A549 (cell line): Measurements from ENCODE around the gene MAP3K21. TPM values are rescaled to one million over a fixed set of nuclear protein-coding genes. Genes with fewer than 3 reads are reported as not detected.

Experiments used
- ATAC-seq, 2 experiments: fragments of 200-7000 bp in 1 of 2; fragments of >200 bp in 1 of 2; cut with Nextera tagmentation in 1 of 2; cut with Tn5 transposase in 1 of 2; 3 replicates each; pipeline versions ENCODE4 v1.8.0 to v1.9.1; 2018 to 2020; ENCODE audit warnings: mild to moderate bottlenecking in 1 of 2, moderate library complexity in 1 of 2
- CTCF ChIA-PET: fragments of 300-600 bp; sonication (Branson Sonifier 250); formaldehyde crosslinking; extraction: SDS; loops from one replicate; lab custom pipeline; 2021; ENCODE audit warnings: antibody characterized with exemption, inconsistent platforms; lab: Yijun Ruan, JAX
- POLR2A ChIA-PET: fragments of 350-600 bp; formaldehyde crosslinking; extraction: SDS; loops from one replicate; lab custom pipeline; 2021; ENCODE audit warnings: antibody characterized with exemption, inconsistent platforms; lab: Yijun Ruan, JAX
- DNase-seq, 2 experiments: peaks; one replicate each; pipeline versions ENCODE4 v3.0.0 to v3.0.0-alpha.2; 2011 to 2016; ENCODE audit warnings: low read depth in 1 of 2, low spot score in 1 of 2
- FAIRE-seq: peaks from 2 replicates; lab custom pipeline; 2011; peaks lifted over from hg19 to GRCh38; lab: Jason Lieb, UNC
- H3K27ac ChIP-seq, 2 experiments: fragments of >200 bp; sonication (Bioruptor Twin); formaldehyde crosslinking; 3 replicates each; pipeline ENCODE4 v1.5.1; 2016 to 2017
- H3K4me1 ChIP-seq: fragments of >200 bp; sonication (Bioruptor Twin); formaldehyde crosslinking; 3 replicates; pipeline ENCODE4 v1.6.1; 2016
- H3K4me2 ChIP-seq: fragments of >200 bp; sonication (Bioruptor Twin); formaldehyde crosslinking; 3 replicates; pipeline ENCODE4 v1.6.1; 2016
- H3K4me3 ChIP-seq: fragments of >200 bp; sonication (Bioruptor Twin); formaldehyde crosslinking; 3 replicates; pipeline ENCODE4 v1.5.1; 2016
- H3K9me3 ChIP-seq: fragments of >200 bp; sonication (Bioruptor Twin); formaldehyde crosslinking; 3 replicates; pipeline ENCODE4 v1.6.1; 2016
- ATOH8 ChIP-seq: fragments of 250-450 bp; sonication (Bioruptor Pico); IDR thresholded peaks from 2 replicates; pipeline ENCODE4 v1.5.0; 2020; ENCODE audit warnings: low read depth, mild to moderate bottlenecking, moderate library complexity
- BHLHE40 ChIP-seq: IDR thresholded peaks from 2 replicates; pipeline ENCODE4 v1.6.1; 2012; ENCODE audit warnings: low read depth, low read length, inconsistent platforms
- CEBPB ChIP-seq, 2 experiments: fragments of >200 bp in 1 of 2; sonication (Bioruptor Twin) in 1 of 2; formaldehyde crosslinking in 1 of 2; IDR thresholded peaks; 2 replicates each; pipeline ENCODE4 v1.6.1; 2012 to 2016
- CHD2 ChIP-seq: fragments of 150-350 bp; IDR thresholded peaks from 2 replicates; pipeline ENCODE4 v1.6.1; 2014; ENCODE audit warnings: low read length; ENCODE audit not compliant: partially characterized antibody
- E2F6 ChIP-seq: IDR thresholded peaks from 2 replicates; pipeline ENCODE4 v1.6.1; 2012; ENCODE audit warnings: low read depth, borderline replicate concordance
- ELK1 ChIP-seq: fragments of 150-350 bp; IDR thresholded peaks from 2 replicates; pipeline ENCODE4 v1.6.1; 2014; ENCODE audit warnings: low read depth, mild to moderate bottlenecking, low read length
- FOSB ChIP-seq: fragments of 250-450 bp; sonication (Bioruptor Pico); IDR thresholded peaks from 2 replicates; pipeline ENCODE4 v1.5.0; 2020; ENCODE audit warnings: mild to moderate bottlenecking, moderate library complexity
- FOSL2 ChIP-seq, 2 experiments: fragments of 450-650 bp in 1 of 2; fragments of >200 bp in 1 of 2; sonication (Bioruptor Twin) in 1 of 2; formaldehyde crosslinking; IDR thresholded peaks; 2 replicates each; pipeline versions ENCODE4 v1.5.0 to v1.6.1; 2016 to 2020; ENCODE audit warnings: mild to moderate bottlenecking in 1 of 2, moderate library complexity in 1 of 2
- FOXS1 ChIP-seq: fragments of 250-450 bp; sonication (Bioruptor Pico); IDR thresholded peaks from 2 replicates; pipeline ENCODE4 v1.5.0; 2020; ENCODE audit warnings: mild to moderate bottlenecking, moderate library complexity
- HOXB13 ChIP-seq: fragments of 250-450 bp; sonication (Bioruptor Pico); IDR thresholded peaks from 2 replicates; pipeline ENCODE4 v1.5.0; 2020; ENCODE audit warnings: low read depth, mild to moderate bottlenecking, moderate library complexity
- MAFK ChIP-seq: fragments of 450-650 bp; IDR thresholded peaks from 2 replicates; pipeline ENCODE4 v1.6.1; 2014; ENCODE audit not compliant: partially characterized antibody
- NFE2L2 ChIP-seq: fragments of 150-350 bp; conservative IDR thresholded peaks from 2 replicates; pipeline ENCODE4 v1.6.1; 2014; ENCODE audit warnings: low read length
- NPAS2 ChIP-seq: fragments of 250-450 bp; sonication (Bioruptor Pico); IDR thresholded peaks from 2 replicates; pipeline ENCODE4 v1.8.0; 2022; ENCODE audit warnings: mild to moderate bottlenecking, moderate library complexity, borderline replicate concordance
- NR3C1 ChIP-seq: fragments of >200 bp; sonication (Bioruptor Twin); formaldehyde crosslinking; IDR thresholded peaks from 3 replicates; pipeline ENCODE4 v1.6.1; 2017
- PBX3 ChIP-seq: IDR thresholded peaks from 2 replicates; pipeline ENCODE4 v1.6.1; 2012
- RAD21 ChIP-seq, 2 experiments: fragments of >200 bp in 1 of 2; sonication (Bioruptor Twin) in 1 of 2; formaldehyde crosslinking in 1 of 2; IDR thresholded peaks in 1 of 2; conservative IDR thresholded peaks in 1 of 2; 2 replicates in 1 of 2; 3 replicates in 1 of 2; pipeline ENCODE4 v1.6.1; 2012 to 2018; ENCODE audit warnings: inconsistent platforms in 1 of 2
- RNF2 ChIP-seq: fragments of 200-600 bp; sonication (generic); IDR thresholded peaks from 2 replicates; pipeline ENCODE4 v1.6.1; 2016; ENCODE audit warnings: low read depth, mild to moderate bottlenecking, antibody characterized with exemption, moderate library complexity, borderline replicate concordance
- SMC3 ChIP-seq: fragments of >200 bp; sonication (Bioruptor Twin); formaldehyde crosslinking; IDR thresholded peaks from 3 replicates; pipeline ENCODE4 v1.6.1; 2018; ENCODE audit warnings: inconsistent platforms
- TP53 ChIP-seq: fragments of 250-450 bp; sonication (Bioruptor Pico); IDR thresholded peaks from 2 replicates; pipeline ENCODE4 v1.5.0; 2021; ENCODE audit warnings: mild to moderate bottlenecking, moderate library complexity
- ZC3H11A ChIP-seq: fragments of 450-650 bp; IDR thresholded peaks from 2 replicates; pipeline ENCODE4 v1.6.1; 2014; ENCODE audit warnings: antibody characterized with exemption, mild to moderate bottlenecking
- ZFP36 ChIP-seq: fragments of 450-650 bp; IDR thresholded peaks from 2 replicates; pipeline ENCODE4 v1.6.1; 2014; ENCODE audit warnings: borderline replicate concordance; ENCODE audit not compliant: partially characterized antibody
- ZNF302 ChIP-seq: fragments of 250-450 bp; sonication (Bioruptor Pico); IDR thresholded peaks from 2 replicates; pipeline ENCODE4 v1.9.0; 2021; ENCODE audit warnings: inconsistent platforms, mild to moderate bottlenecking, moderate library complexity
- WGBS: methylation state at CpG from one replicate; pipeline ENCODE4 v1.1.6; 2017; ENCODE audit errors: missing lambda C conversion rate; 5-methylcytosine and 5-hydroxymethylcytosine counted together
- polyA plus RNA-seq, 4 experiments: library from polyadenylated mRNA; depleted of rRNA in 3 of 4; stranded (reverse); fragments of >200 nt; fragmentation: RNase III in 1 of 4; extraction: RNeasy Plus Mini Kit Qiagen cat#74134 plus additional on column Dnase treatment in 1 of 4; gene quantifications; 2 replicates in 3 of 4; 3 replicates in 1 of 4; pipeline ENCODE4 v1.2.3, GENCODE V29; 2011 to 2017

The MAP3K21 gene
- polyA plus RNA-seq, 2 of the 4 experiments (the other 2 are of a cell fraction), result 14.4 to 26.9 TPM

- peaks cover 5% of the 10 kb centered on the region; the same call in 1 of the 3 replicates for H3K4me1 ChIP-seq
- ATAC-seq, result no peak
- no peak for TF ChIP-seq ZNF302 (CRISPR knock-in tag)
- peak; percentile 77 for TF ChIP-seq MAFK
- TF ChIP-seq, all 56 proteins: peak for 1
- H3K4me3 ChIP-seq, result no peak overlapping the region
- ChIA-PET CTCF (interaction anchor here (0.6 to 5.6 kb wide), 4 partner anchors 11 to 926 kb away, joined by 3 to 33 read pairs (median 4); no protein-coding TSS in a partner anchor), POLR2A (no interaction called here)
- H3K4me2 ChIP-seq, result no peak overlapping the region
- no peak overlapping the region for H3K27ac ChIP-seq
- no peak for DNase-seq
- WGBS, result 81% methylated on average over 3 of the region's 3 CpGs
- FAIRE-seq, result peak; percentile 63
- H3K9me3 ChIP-seq, result peaks cover 21% of the 10 kb centered on the region
These were observed 56.5 kb downstream of the MAP3K21 start for GRCh38 chr1:233383984-233384383.

GRCh38 chr1:233386336-233386735 is 58.8 kb downstream of the MAP3K21 start:
- no peak overlapping the region for H3K4me2 ChIP-seq
- no peak overlapping the region for H3K27ac ChIP-seq
- 51% methylated on average over 2 of the region's 2 CpGs for WGBS
- peaks cover 21% of the 10 kb centered on the region for H3K9me3 ChIP-seq
- peaks cover 10% of the 10 kb centered on the region for H3K4me1 ChIP-seq
- ATAC-seq (no peak; a peak in 1 of 6 replicates), DNase-seq (no peak), FAIRE-seq (no peak)
- H3K4me3 ChIP-seq, result no peak overlapping the region
- CTCF ChIA-PET, result interaction anchor here (0.5 to 1.0 kb wide), 3 partner anchors 22 to 55 kb away, joined by 3 to 4 read pairs (median 4); no protein-coding TSS in a partner anchor
- TF ChIP-seq MAFK (no peak), ZFP36 (no peak), NR3C1 (no peak), ZNF302 (CRISPR knock-in tag) (no peak), ZC3H11A (no peak), FOSB (CRISPR knock-in tag) (no peak), HOXB13 (CRISPR knock-in tag) (no peak), PBX3 (no peak), SMC3 (no peak), ELK1 (no peak), FOSL2 (IDR thresholded peaks at IDR 0.05) (no peak), FOSL2 (CRISPR knock-in tag; IDR thresholded peaks at IDR 0.05) (no peak), E2F6 (no peak), NPAS2 (CRISPR knock-in tag) (no peak), CHD2 (no peak)
- POLR2A ChIA-PET, result no interaction called here

- TF ChIP-seq ATOH8 (CRISPR knock-in tag) (no peak), CEBPB (IDR thresholded peaks at IDR 0.05) (no peak), RNF2 (no peak), FOSB (CRISPR knock-in tag) (no peak), PBX3 (no peak), FOSL2 (IDR thresholded peaks at IDR 0.05) (no peak), FOSL2 (CRISPR knock-in tag; IDR thresholded peaks at IDR 0.05) (no peak), NFE2L2 (no peak), MAFK (no peak), CHD2 (no peak), TP53 (CRISPR knock-in tag) (no peak), SMC3 (no peak), RAD21 (conservative IDR thresholded peaks at IDR 0.05 in 1 of 2, IDR thresholded peaks at IDR 0.05 in 1 of 2) (no peak), BHLHE40 (no peak), FOXS1 (CRISPR knock-in tag) (no peak)
- Histone ChIP-seq H3K4me3 (no peak overlapping the region), H3K4me2 (no peak overlapping the region), H3K9me3 (peaks cover 14% of the 10 kb centered on the region), H3K4me1 (peaks cover 15% of the 10 kb centered on the region), H3K27ac (no peak overlapping the region)
- WGBS, result 63% methylated on average over 3 of the region's 3 CpGs
- ChIA-PET CTCF (interaction anchor here (0.8 to 1.5 kb wide), 5 partner anchors 8 to 700 kb away, joined by 3 to 6 read pairs (median 3); no protein-coding TSS in a partner anchor), POLR2A (no interaction called here)
- FAIRE-seq (no peak), ATAC-seq (no peak; a peak in 1 of 6 replicates), DNase-seq (no peak)
These were observed 60.1 kb downstream of the MAP3K21 start for GRCh38 chr1:233387585-233387984.
